SK-N-SH treated with all-trans-retinoic acid at 6 μM for 48 hours (cell line): Measurements from ENCODE around the gene JARID2.

Experiments
- ATAC-seq: fragments of 200-7000 bp; cut with Tn5 transposase; 3 replicates; pipeline ENCODE4 v1.9.1; 2020; ENCODE audit warnings: mild to moderate bottlenecking, moderate library complexity
- BACH2 ChIP-seq: fragments of 250-450 bp; sonication (Bioruptor Pico); IDR thresholded peaks from 2 replicates; pipeline ENCODE4 v1.9.0; 2021; ENCODE audit warnings: mild to moderate bottlenecking, borderline replicate concordance
- CREB5 ChIP-seq: fragments of 250-450 bp; sonication (Bioruptor Pico); IDR thresholded peaks from 2 replicates; pipeline ENCODE4 v1.5.1; 2020; ENCODE audit warnings: low read depth, mild to moderate bottlenecking, moderate library complexity
- CSDC2 ChIP-seq: fragments of 250-450 bp; sonication (Bioruptor Pico); IDR thresholded peaks from 2 replicates; pipeline ENCODE4 v1.5.0; 2020; ENCODE audit warnings: mild to moderate bottlenecking, moderate library complexity
- CSRNP3 ChIP-seq: fragments of 250-450 bp; sonication (Bioruptor Pico); IDR thresholded peaks from 2 replicates; pipeline ENCODE4 v1.5.1; 2021; ENCODE audit warnings: mild to moderate bottlenecking, moderate library complexity
- ESRRG ChIP-seq: fragments of 250-450 bp; sonication (Bioruptor Pico); IDR thresholded peaks from 2 replicates; pipeline ENCODE4 v1.6.1; 2021; ENCODE audit warnings: mild to moderate bottlenecking
- GLIS3 ChIP-seq: fragments of 250-450 bp; sonication (Bioruptor Pico); IDR thresholded peaks from 2 replicates; pipeline ENCODE4 v1.5.0; 2020; ENCODE audit warnings: mild to moderate bottlenecking, moderate library complexity
- ISL1 ChIP-seq: fragments of 250-450 bp; sonication (Bioruptor Pico); IDR thresholded peaks from 2 replicates; pipeline ENCODE4 v2.1.2; 2022; ENCODE audit warnings: mild to moderate bottlenecking, moderate library complexity
- OSR1 ChIP-seq: fragments of 250-450 bp; sonication (Bioruptor Pico); IDR thresholded peaks from 2 replicates; pipeline ENCODE4 v1.8.0; 2022; ENCODE audit warnings: moderate library complexity, mild to moderate bottlenecking, inconsistent platforms
- PATZ1 ChIP-seq: fragments of 250-450 bp; sonication (Bioruptor Pico); IDR thresholded peaks from 2 replicates; pipeline ENCODE4 v1.8.0; 2020; ENCODE audit warnings: mild to moderate bottlenecking, moderate library complexity, borderline replicate concordance
- POU6F1 ChIP-seq: fragments of 250-450 bp; sonication (Bioruptor Pico); IDR thresholded peaks from 2 replicates; pipeline ENCODE4 v1.8.0; 2021; ENCODE audit warnings: low read depth, mild to moderate bottlenecking, moderate library complexity, borderline replicate concordance
- PPARA ChIP-seq: fragments of 250-450 bp; sonication (Bioruptor Pico); IDR thresholded peaks from 2 replicates; pipeline ENCODE4 v1.5.0; 2020; ENCODE audit warnings: mild to moderate bottlenecking, borderline replicate concordance
- RARB ChIP-seq: fragments of 250-450 bp; sonication (Bioruptor Pico); IDR thresholded peaks from 2 replicates; pipeline ENCODE4 v1.8.0; 2021; ENCODE audit warnings: mild to moderate bottlenecking, moderate library complexity
- TCF4 ChIP-seq: fragments of 250-450 bp; sonication (Bioruptor Pico); IDR thresholded peaks from 2 replicates; pipeline ENCODE4 v1.8.0; 2021; ENCODE audit warnings: mild to moderate bottlenecking, moderate library complexity, borderline replicate concordance
- TOX ChIP-seq: fragments of 250-450 bp; sonication (Bioruptor Pico); IDR thresholded peaks from 2 replicates; pipeline ENCODE4 v1.8.0; 2021; ENCODE audit warnings: mild to moderate bottlenecking, moderate library complexity, borderline replicate concordance
- TSHZ2 ChIP-seq: fragments of 250-450 bp; sonication (Bioruptor Pico); IDR thresholded peaks from 2 replicates; pipeline ENCODE4 v1.5.0; 2020; ENCODE audit warnings: mild to moderate bottlenecking, moderate library complexity
- ZC3H10 ChIP-seq: fragments of 250-450 bp; sonication (Bioruptor Pico); IDR thresholded peaks from 2 replicates; pipeline ENCODE4 v1.5.1; 2021; ENCODE audit warnings: mild to moderate bottlenecking, moderate library complexity
- ZFP3 ChIP-seq: fragments of 250-450 bp; sonication (Bioruptor Pico); IDR thresholded peaks from 2 replicates; pipeline ENCODE4 v1.5.0; 2020; ENCODE audit warnings: mild to moderate bottlenecking, moderate library complexity
- ZNF70 ChIP-seq: fragments of 450-650 bp; formaldehyde crosslinking; IDR thresholded peaks from 2 replicates; pipeline ENCODE4 v1.5.0; 2020; ENCODE audit warnings: mild to moderate bottlenecking, moderate library complexity
- ZNF8 ChIP-seq: fragments of 450-650 bp; formaldehyde crosslinking; IDR thresholded peaks from 2 replicates; pipeline ENCODE4 v1.5.0; 2020; ENCODE audit warnings: mild to moderate bottlenecking, moderate library complexity

The JARID2 gene

GRCh38 chr6:15518878-15519277, 273.0 kb downstream of the JARID2 start:
- ATAC-seq = no peak
- 0 out of 2 replicates have a peak, but pooled peaks have one; percentile 27 for TF ChIP-seq ZNF70 (CRISPR knock-in tag)
- TF ChIP-seq OSR1 = no peak

GRCh38 chr6:15519681-15520080, 273.8 kb downstream of the JARID2 start:
- ATAC-seq = no peak

GRCh38 chr6:15520626-15521203, 274.8 kb downstream of the JARID2 start:
- no peak for ATAC-seq

More at GRCh38 chr6:15519681-15520080, 273.8 kb downstream of the JARID2 start:
- TF ChIP-seq TCF4 (CRISPR knock-in tag) (no peak), TSHZ2 (CRISPR knock-in tag) (no peak), ZNF8 (CRISPR knock-in tag) (no peak), ZC3H10 (CRISPR knock-in tag) (no peak), ZFP3 (no peak), ISL1 (CRISPR knock-in tag) (no peak), CSRNP3 (CRISPR knock-in tag) (no peak), TOX (CRISPR knock-in tag) (no peak), CSDC2 (CRISPR knock-in tag) (no peak), ZNF70 (CRISPR knock-in tag) (no peak), ESRRG (CRISPR knock-in tag) (no peak), OSR1 (no peak)

More at GRCh38 chr6:15520626-15521203, 274.8 kb downstream of the JARID2 start:
- TF ChIP-seq ISL1 (CRISPR knock-in tag) (no peak), CSRNP3 (CRISPR knock-in tag) (no peak), ZC3H10 (CRISPR knock-in tag) (no peak), GLIS3 (CRISPR knock-in tag) (no peak), POU6F1 (CRISPR knock-in tag) (no peak), RARB (CRISPR knock-in tag) (no peak), PATZ1 (CRISPR knock-in tag) (no peak), TSHZ2 (CRISPR knock-in tag) (no peak), PPARA (CRISPR knock-in tag) (no peak), OSR1 (no peak), TOX (CRISPR knock-in tag) (no peak), BACH2 (no peak), CREB5 (CRISPR knock-in tag) (no peak), TCF4 (CRISPR knock-in tag) (no peak)
